Loucy (cell line): ENCODE results near the gene TNFSF4.

ENCODE experiments used
- EZH2phosphoT487 ChIP-seq: fragments of 200-600 bp; IDR thresholded peaks from 2 replicates; pipeline ENCODE4 v1.6.1; 2018; ENCODE audit warnings: antibody characterized with exemption, mild to moderate bottlenecking, moderate library complexity, borderline replicate concordance
- TF ChIP-seq, protein P1 (sequence below): fragments of 200-600 bp; sonication (generic); conservative IDR thresholded peaks from 2 replicates; pipeline ENCODE4 v1.5.1; 2014; ENCODE audit warnings: mild to moderate bottlenecking, antibody characterized with exemption, low read length

DNA sequence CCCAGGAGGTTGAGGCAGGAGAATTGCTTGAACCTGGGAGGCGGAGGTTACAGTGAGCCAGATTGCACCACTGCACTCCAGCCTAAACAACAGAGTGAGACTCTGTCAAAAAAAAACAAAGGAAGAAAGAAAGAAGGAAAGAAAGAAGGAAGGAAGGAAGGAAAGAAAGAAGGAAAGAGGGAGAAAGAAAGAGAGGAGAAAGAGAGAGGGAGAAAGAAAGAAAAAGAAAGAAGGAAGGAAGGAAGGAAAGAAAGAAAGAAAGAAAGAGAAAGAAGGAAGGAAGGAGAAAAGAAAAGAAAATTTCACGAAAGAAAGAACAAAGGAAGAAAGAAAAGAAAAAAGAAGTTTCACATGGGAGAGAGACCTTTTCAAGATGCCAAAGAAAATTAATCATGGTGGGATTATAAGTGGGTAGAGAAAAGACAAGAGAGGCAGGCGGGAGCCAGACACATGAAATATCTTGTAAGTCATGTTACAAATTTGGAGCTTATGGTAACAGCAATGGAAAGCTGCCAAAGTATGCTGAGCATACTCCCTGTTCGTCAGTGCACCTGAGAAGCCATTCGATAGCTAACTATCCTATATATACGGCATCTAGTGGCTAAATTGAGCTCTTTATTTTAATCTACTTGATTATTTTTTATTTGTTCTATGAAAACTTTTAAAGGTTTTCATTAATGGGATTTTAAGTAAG lies 41.3 kb upstream of the TNFSF4 start:
- TF ChIP-seq, protein P1, sequence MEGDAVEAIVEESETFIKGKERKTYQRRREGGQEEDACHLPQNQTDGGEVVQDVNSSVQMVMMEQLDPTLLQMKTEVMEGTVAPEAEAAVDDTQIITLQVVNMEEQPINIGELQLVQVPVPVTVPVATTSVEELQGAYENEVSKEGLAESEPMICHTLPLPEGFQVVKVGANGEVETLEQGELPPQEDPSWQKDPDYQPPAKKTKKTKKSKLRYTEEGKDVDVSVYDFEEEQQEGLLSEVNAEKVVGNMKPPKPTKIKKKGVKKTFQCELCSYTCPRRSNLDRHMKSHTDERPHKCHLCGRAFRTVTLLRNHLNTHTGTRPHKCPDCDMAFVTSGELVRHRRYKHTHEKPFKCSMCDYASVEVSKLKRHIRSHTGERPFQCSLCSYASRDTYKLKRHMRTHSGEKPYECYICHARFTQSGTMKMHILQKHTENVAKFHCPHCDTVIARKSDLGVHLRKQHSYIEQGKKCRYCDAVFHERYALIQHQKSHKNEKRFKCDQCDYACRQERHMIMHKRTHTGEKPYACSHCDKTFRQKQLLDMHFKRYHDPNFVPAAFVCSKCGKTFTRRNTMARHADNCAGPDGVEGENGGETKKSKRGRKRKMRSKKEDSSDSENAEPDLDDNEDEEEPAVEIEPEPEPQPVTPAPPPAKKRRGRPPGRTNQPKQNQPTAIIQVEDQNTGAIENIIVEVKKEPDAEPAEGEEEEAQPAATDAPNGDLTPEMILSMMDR: no peak
- TF ChIP-seq EZH2phosphoT487: no peak
